ENCODE measurements around the gene PRUNE1.

PRUNE1 gene

DNA sequence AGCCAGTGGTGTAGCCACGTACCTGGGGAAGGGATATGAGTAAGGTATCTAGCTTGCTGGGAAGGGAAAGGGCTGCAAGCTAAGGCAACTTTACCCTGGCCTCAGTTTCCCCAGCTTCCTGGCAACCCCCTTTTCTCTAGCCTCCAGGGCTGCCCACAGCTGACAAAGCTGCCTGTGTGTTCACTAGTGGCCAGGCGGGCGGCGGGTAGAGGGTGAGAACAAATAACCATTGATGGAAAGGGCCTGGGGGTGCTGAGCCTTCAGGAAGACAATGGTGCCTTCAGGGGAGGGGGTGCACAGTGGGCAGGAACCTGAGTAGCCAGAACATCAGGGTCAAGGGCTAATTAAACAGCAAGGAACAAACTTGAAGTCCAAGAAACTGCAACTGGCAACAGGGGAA lies 39.8 kb upstream of the PRUNE1 start:
- TF ChIP-seq EGR1 (IDR thresholded peaks at IDR 0.05) (no peak), ZBTB7A (IDR thresholded peaks at IDR 0.05; ENCODE audit: low read depth) (no peak), RAD21 (IDR thresholded peaks at IDR 0.05; ENCODE audit: low read depth) (no peak), NFIC (IDR thresholded peaks at IDR 0.05) (no peak), YY1 (IDR thresholded peaks at IDR 0.05; ENCODE audit: low read depth) (no peak), CEBPB (IDR thresholded peaks at IDR 0.05) (no peak), CREB1 (IDR thresholded peaks at IDR 0.05; ENCODE audit: low read depth) (no peak), TEAD4 (IDR thresholded peaks at IDR 0.05) (no peak), FOXM1 (IDR thresholded peaks at IDR 0.05; ENCODE audit: borderline replicate concordance, low read depth) (no peak), TCF12 (IDR thresholded peaks at IDR 0.05; ENCODE audit: low read depth) (no peak), TAF1 (IDR thresholded peaks at IDR 0.05; ENCODE audit: low read depth) (no peak), EP300 (IDR thresholded peaks at IDR 0.05; ENCODE audit: borderline replicate concordance) (no peak)
- TF ChIP-seq, protein P1, sequence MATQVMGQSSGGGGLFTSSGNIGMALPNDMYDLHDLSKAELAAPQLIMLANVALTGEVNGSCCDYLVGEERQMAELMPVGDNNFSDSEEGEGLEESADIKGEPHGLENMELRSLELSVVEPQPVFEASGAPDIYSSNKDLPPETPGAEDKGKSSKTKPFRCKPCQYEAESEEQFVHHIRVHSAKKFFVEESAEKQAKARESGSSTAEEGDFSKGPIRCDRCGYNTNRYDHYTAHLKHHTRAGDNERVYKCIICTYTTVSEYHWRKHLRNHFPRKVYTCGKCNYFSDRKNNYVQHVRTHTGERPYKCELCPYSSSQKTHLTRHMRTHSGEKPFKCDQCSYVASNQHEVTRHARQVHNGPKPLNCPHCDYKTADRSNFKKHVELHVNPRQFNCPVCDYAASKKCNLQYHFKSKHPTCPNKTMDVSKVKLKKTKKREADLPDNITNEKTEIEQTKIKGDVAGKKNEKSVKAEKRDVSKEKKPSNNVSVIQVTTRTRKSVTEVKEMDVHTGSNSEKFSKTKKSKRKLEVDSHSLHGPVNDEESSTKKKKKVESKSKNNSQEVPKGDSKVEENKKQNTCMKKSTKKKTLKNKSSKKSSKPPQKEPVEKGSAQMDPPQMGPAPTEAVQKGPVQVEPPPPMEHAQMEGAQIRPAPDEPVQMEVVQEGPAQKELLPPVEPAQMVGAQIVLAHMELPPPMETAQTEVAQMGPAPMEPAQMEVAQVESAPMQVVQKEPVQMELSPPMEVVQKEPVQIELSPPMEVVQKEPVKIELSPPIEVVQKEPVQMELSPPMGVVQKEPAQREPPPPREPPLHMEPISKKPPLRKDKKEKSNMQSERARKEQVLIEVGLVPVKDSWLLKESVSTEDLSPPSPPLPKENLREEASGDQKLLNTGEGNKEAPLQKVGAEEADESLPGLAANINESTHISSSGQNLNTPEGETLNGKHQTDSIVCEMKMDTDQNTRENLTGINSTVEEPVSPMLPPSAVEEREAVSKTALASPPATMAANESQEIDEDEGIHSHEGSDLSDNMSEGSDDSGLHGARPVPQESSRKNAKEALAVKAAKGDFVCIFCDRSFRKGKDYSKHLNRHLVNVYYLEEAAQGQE (IDR thresholded peaks at IDR 0.05; ENCODE audit: low read depth) = no peak
- TF ChIP-seq, protein P2, sequence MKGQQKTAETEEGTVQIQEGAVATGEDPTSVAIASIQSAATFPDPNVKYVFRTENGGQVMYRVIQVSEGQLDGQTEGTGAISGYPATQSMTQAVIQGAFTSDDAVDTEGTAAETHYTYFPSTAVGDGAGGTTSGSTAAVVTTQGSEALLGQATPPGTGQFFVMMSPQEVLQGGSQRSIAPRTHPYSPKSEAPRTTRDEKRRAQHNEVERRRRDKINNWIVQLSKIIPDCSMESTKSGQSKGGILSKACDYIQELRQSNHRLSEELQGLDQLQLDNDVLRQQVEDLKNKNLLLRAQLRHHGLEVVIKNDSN (IDR thresholded peaks at IDR 0.05) = no peak

DNA sequence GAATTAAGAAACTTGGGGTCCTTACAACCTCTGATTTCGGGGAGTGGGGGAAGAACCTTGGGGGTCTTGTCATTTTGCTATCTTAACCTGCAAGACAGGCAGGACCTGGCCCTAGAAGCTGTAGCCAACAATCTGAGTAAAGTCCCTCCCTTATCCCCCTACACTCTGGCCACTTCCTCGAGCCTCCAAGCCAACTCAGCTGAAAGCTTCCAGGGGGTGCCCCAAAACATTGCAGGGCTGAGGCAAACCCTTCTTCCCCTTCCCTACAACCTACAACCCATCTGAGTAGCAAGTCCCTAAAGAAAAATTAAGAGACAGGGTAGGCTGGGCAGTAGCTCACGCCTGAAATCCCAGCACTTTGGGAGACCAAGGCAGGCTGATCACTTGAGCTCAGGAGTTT lies 38.6 kb upstream of the PRUNE1 start:
- TF ChIP-seq EP300 (IDR thresholded peaks at IDR 0.05; ENCODE audit: borderline replicate concordance) = no peak
- no peak for TF ChIP-seq EGR1 (IDR thresholded peaks at IDR 0.05)
- TF ChIP-seq TEAD4 (IDR thresholded peaks at IDR 0.05) = no peak
- TF ChIP-seq YY1 (IDR thresholded peaks at IDR 0.05; ENCODE audit: low read depth) = no peak
- TF ChIP-seq, protein P3, sequence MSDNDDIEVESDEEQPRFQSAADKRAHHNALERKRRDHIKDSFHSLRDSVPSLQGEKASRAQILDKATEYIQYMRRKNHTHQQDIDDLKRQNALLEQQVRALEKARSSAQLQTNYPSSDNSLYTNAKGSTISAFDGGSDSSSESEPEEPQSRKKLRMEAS (IDR thresholded peaks at IDR 0.05) = no peak
- TF ChIP-seq RAD21 (IDR thresholded peaks at IDR 0.05; ENCODE audit: low read depth) = no peak
- TF ChIP-seq ZBTB7A (IDR thresholded peaks at IDR 0.05; ENCODE audit: low read depth) = no peak
- no peak for TF ChIP-seq CEBPB (IDR thresholded peaks at IDR 0.05)
- TF ChIP-seq TCF12 (IDR thresholded peaks at IDR 0.05; ENCODE audit: low read depth) = no peak

DNA sequence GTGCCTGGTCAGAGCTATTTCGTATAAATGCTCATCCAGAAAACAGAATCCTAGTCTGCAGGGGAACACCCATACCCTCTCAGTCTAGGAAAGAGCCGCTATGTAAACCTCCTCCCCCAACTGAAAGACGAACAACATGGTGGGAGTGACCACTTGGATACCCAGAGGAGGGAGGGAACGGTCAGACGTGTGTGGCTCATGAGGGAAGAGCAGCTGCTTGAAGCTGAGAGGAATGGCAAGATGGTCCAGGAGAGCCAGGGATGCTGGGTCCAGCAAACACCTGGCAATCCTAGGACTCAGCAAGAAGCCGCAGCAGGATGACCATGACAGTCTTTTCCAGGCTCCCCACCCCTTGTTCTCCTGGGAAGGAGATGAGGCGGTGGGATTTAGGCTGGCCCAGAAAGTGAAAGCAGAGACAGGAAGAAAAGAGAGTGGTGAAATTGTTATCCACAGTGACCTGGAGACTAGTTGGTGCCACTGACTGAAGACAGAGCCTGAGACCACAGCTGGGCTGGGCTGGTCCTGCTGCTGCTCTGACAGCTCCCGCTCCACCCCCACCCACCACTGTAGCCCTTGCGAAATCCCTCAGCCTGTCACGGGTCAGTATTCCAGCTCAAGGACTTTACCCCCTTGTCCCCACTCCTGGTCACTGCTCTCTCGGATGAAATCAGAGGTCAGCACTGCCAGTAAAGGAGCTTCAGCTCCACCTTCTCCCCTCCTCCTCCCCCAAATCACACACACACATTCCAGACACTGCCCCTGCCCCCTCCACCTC lies 37.3 kb upstream of the PRUNE1 start:
- TF ChIP-seq EP300 (IDR thresholded peaks at IDR 0.05; ENCODE audit: borderline replicate concordance) (no peak), CEBPB (IDR thresholded peaks at IDR 0.05) (peak; percentile 92), EGR1 (IDR thresholded peaks at IDR 0.05) (no peak)
- TF ChIP-seq, protein P3 (IDR thresholded peaks at IDR 0.05) = no peak

DNA sequence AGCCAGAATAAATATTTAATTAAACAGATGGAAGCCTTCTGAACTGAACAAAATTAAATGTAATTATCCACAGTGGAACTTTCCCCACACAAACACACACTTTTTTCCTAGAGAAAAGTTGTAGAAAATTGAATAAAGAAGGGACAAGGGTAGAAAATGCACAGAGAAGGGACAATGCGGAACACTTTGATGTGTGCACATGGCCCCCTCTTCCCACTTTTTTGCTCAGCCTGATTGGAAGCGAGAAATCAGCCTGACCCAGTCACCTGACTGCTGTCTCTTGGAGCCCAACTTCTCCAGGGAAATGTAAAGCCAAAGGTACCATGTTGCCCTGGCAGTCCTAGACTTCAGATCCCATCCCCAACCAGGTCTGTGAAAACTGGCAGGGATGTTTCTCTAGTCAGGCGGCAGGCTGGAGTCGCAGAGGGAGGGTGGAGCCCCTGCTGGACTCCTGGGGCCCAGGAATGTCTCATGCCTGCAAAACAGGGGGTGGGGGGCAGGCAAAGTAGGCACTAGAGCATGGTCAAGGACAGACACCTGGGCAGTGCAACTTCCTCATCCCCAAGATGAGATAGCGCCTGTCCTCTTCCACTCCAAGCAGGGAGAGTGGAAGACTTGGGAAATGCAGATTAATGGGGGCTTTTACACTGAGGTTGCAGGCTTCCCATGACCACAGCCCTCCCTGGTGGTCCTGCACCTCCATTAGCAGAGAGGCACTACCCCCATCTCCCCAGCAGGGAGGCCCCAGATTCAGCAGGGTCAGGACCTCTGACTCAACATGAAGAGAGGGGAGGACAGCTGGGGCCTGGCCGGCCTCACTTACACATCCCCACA lies 36.4 kb upstream of the PRUNE1 start:
- TF ChIP-seq, protein P2 (IDR thresholded peaks at IDR 0.05) = no peak
- 0 out of 2 replicates have a peak, but pooled peaks have one; percentile 24 for TF ChIP-seq TCF12 (IDR thresholded peaks at IDR 0.05; ENCODE audit: low read depth)
- peak; percentile 79 for TF ChIP-seq TEAD4 (IDR thresholded peaks at IDR 0.05)
- TF ChIP-seq TAF1 (IDR thresholded peaks at IDR 0.05; ENCODE audit: low read depth) = 0 out of 2 replicates have a peak, but pooled peaks have one; percentile 14

DNA sequence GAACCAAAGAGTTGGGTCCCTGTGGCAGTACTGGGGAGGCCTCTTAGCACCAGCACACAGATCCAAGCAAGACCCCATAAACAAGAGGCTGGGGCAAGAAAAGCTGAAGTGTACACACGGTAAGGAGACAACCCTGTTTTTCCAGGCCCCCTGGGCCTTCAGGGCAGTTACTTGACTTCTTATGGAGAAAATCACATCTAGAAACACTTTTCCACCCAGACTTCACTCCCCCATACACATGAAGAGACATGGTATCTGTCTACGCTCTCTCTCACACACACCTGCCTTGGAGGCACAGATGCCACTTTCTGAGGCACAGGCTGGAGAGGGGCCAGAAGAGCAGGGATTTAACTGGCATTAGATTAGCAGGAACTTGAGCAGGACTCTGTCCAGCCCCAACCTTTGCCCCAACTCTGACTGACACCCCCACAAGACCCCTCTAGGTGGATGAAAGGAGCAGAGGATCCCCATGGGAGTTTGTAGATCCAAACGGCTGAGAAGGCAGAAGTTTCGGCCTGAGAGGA lies 35.8 kb upstream of the PRUNE1 start:
- TF ChIP-seq TEAD4 (IDR thresholded peaks at IDR 0.05) (no peak), RAD21 (IDR thresholded peaks at IDR 0.05; ENCODE audit: low read depth) (no peak), EP300 (IDR thresholded peaks at IDR 0.05; ENCODE audit: borderline replicate concordance) (no peak), CEBPB (IDR thresholded peaks at IDR 0.05) (no peak), TCF12 (IDR thresholded peaks at IDR 0.05; ENCODE audit: low read depth) (no peak), NFIC (IDR thresholded peaks at IDR 0.05) (no peak), FOXM1 (IDR thresholded peaks at IDR 0.05; ENCODE audit: borderline replicate concordance, low read depth) (no peak), TAF1 (IDR thresholded peaks at IDR 0.05; ENCODE audit: low read depth) (no peak), EGR1 (IDR thresholded peaks at IDR 0.05) (no peak), YY1 (IDR thresholded peaks at IDR 0.05; ENCODE audit: low read depth) (no peak), CREB1 (IDR thresholded peaks at IDR 0.05; ENCODE audit: low read depth) (no peak), ZBTB7A (IDR thresholded peaks at IDR 0.05; ENCODE audit: low read depth) (no peak)
- TF ChIP-seq, protein P1 (IDR thresholded peaks at IDR 0.05; ENCODE audit: low read depth) = no peak
- TF ChIP-seq, protein P2 (IDR thresholded peaks at IDR 0.05) = no peak
- TF ChIP-seq, protein P3 (IDR thresholded peaks at IDR 0.05) = no peak

All from Ishikawa (cell line).